Keratinocyte (primary cell): ENCODE results near the gene KCNH6.

Experiments
- EZH2 ChIP-seq: IDR thresholded peaks from one replicate; pipeline ENCODE4 v1.6.1; 2012; ENCODE audit warnings: inconsistent platforms, mild to moderate bottlenecking, low read length, moderate library complexity
- TF ChIP-seq, protein P1 (sequence below), 3 experiments: IDR thresholded peaks in 1 of 3; conservative IDR thresholded peaks in 1 of 3; optimal IDR thresholded peaks in 1 of 3; 2 replicates in 2 of 3; 3 replicates in 1 of 3; pipeline versions ENCODE3 to v1.5.1; 2011; ENCODE audit warnings: low read length in 3 of 3, mild to moderate bottlenecking in 3 of 3, moderate library complexity in 2 of 3, control low read depth in 1 of 3, inconsistent platforms in 1 of 3; ENCODE audit not compliant: insufficient read depth in 2 of 3; ENCODE audit errors: extremely low read depth in 1 of 3

GRCh38 chr17:63526861-63527260, 3.7 kb downstream of the KCNH6 start:
- TF ChIP-seq, protein P1, sequence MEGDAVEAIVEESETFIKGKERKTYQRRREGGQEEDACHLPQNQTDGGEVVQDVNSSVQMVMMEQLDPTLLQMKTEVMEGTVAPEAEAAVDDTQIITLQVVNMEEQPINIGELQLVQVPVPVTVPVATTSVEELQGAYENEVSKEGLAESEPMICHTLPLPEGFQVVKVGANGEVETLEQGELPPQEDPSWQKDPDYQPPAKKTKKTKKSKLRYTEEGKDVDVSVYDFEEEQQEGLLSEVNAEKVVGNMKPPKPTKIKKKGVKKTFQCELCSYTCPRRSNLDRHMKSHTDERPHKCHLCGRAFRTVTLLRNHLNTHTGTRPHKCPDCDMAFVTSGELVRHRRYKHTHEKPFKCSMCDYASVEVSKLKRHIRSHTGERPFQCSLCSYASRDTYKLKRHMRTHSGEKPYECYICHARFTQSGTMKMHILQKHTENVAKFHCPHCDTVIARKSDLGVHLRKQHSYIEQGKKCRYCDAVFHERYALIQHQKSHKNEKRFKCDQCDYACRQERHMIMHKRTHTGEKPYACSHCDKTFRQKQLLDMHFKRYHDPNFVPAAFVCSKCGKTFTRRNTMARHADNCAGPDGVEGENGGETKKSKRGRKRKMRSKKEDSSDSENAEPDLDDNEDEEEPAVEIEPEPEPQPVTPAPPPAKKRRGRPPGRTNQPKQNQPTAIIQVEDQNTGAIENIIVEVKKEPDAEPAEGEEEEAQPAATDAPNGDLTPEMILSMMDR (optimal IDR thresholded peaks at IDR 0.05 in 1 of 3, IDR thresholded peaks at IDR 0.05 in 1 of 3, conservative IDR thresholded peaks at IDR 0.05 in 1 of 3; ENCODE audit: extremely low read depth in 1 of 3, insufficient read depth in 2 of 3, low read length in 3 of 3), result no peak
- TF ChIP-seq EZH2, result no peak
